Measurements from ENCODE around the gene PIK3CD. TPM values are rescaled to one million over a fixed set of nuclear protein-coding genes. Genes with fewer than 3 reads are reported as not detected.

PIK3CD gene
- total and polyA plus RNA-seq, 10 of the 15 experiments (the other 5 are each of a cell fraction or from before 2014, with no cell fraction given), result 7.0 to 101 (median 51.1) TPM

- Histone ChIP-seq H3K79me2 (ENCODE audit: control insufficient read depth, insufficient read depth, low read length) (no peaks in the 10 kb centered on the region), H4K20me1 (ENCODE audit: control insufficient read depth, insufficient read depth) (no peaks in the 10 kb centered on the region), H2AFZ (ENCODE audit: control insufficient read depth, low read depth, low read length) (no peak overlapping the region), H3K9ac (ENCODE audit: control insufficient read depth, insufficient read depth, low read length) (no peak overlapping the region), H3K36me3 (ENCODE audit: control insufficient read depth in 2 of 2, insufficient read depth in 2 of 2, low read length in 1 of 2) (peaks cover 8 to 28% of the 10 kb centered on the region in 2 experiments; a peak in 3 of 4 replicates), H3K9me3 (replicated peaks; ENCODE audit: control insufficient read depth, insufficient read depth, low read length) (no peaks in the 10 kb centered on the region), H3K27me3 (replicated peaks in 1 of 2; ENCODE audit: control insufficient read depth in 2 of 2, insufficient read depth in 2 of 2, low read length in 1 of 2) (no peaks in the 10 kb centered on the region), H3K27ac (ENCODE audit: control insufficient read depth, insufficient read depth) (no peak overlapping the region), H3K4me3 (no peak overlapping the region), H3K4me2 (ENCODE audit: control insufficient read depth, insufficient read depth) (no peak overlapping the region), H3K4me1 (ENCODE audit: control insufficient read depth, insufficient read depth, low read length) (no peaks in the 10 kb centered on the region)
- RAD21 ChIA-PET (ENCODE audit: unreplicated experiment), result no interaction called here
- FAIRE-seq, result no peak
- in situ Hi-C loops (cut with MboI), result no loop called here
- BruUV-seq (replicated peaks), result no TSS peak
- DNase-seq (ENCODE audit: low read depth, low spot score), result no peak
- WGBS (ENCODE audit: insufficient coverage, insufficient replicate concordance, low lambda C conversion rate, missing lambda C conversion rate), result 83% methylated on average over 15 of the region's 15 CpGs
- ATAC-seq, result no peak
- intact Hi-C loops (cut with micrococcal nuclease; ENCODE audit: unreplicated experiment), result no loop called here
- SMC1A ChIA-PET (ENCODE audit: uncharacterized antibody, unreplicated experiment), result no interaction called here
- TF ChIP-seq SMAD5 (IDR thresholded peaks at IDR 0.05; ENCODE audit: low read depth) (no peak), NR2F1 (conservative IDR thresholded peaks at IDR 0.05) (no peak), SIN3A (IDR thresholded peaks at IDR 0.05; ENCODE audit: low read depth, low read length) (no peak), POLR2A (IDR thresholded peaks at IDR 0.05; ENCODE audit: low read depth, low read length) (peak; percentile 22; the same call in 1 of the 2 replicates), ESRRA (IDR thresholded peaks at IDR 0.05; ENCODE audit: low read length) (no peak), MXI1 (IDR thresholded peaks at IDR 0.05; ENCODE audit: low read depth, low read length) (no peak)
- POLR2A ChIA-PET, result no interaction called here
- CTCF ChIA-PET, result no interaction called here
These were observed 46.7 kb upstream of the PIK3CD start for GRCh38 chr1:9604836-9605235.

GRCh38 chr1:9605946-9606455 is 45.5 kb upstream of the PIK3CD start:
- POLR2A ChIA-PET, result no interaction called here
- Histone ChIP-seq H3K4me2 (ENCODE audit: control insufficient read depth, insufficient read depth) (no peak overlapping the region), H3K36me3 (ENCODE audit: control insufficient read depth in 2 of 2, insufficient read depth in 2 of 2, low read length in 1 of 2) (peaks cover 3 to 25% of the 10 kb centered on the region in 2 experiments; a peak in 3 of 4 replicates), H4K20me1 (ENCODE audit: control insufficient read depth, insufficient read depth) (no peaks in the 10 kb centered on the region), H3K79me2 (ENCODE audit: control insufficient read depth, insufficient read depth, low read length) (no peaks in the 10 kb centered on the region), H3K27ac (ENCODE audit: control insufficient read depth, insufficient read depth) (no peak overlapping the region), H3K9me3 (replicated peaks; ENCODE audit: control insufficient read depth, insufficient read depth, low read length) (no peaks in the 10 kb centered on the region), H3K9ac (ENCODE audit: control insufficient read depth, insufficient read depth, low read length) (no peak overlapping the region), H3K4me3 (no peak overlapping the region), H3K4me1 (ENCODE audit: control insufficient read depth, insufficient read depth, low read length) (no peaks in the 10 kb centered on the region), H3K27me3 (replicated peaks in 1 of 2; ENCODE audit: control insufficient read depth in 2 of 2, insufficient read depth in 2 of 2, low read length in 1 of 2) (no peaks in the 10 kb centered on the region), H2AFZ (ENCODE audit: control insufficient read depth, low read depth, low read length) (no peak overlapping the region)
- RAD21 ChIA-PET (ENCODE audit: unreplicated experiment), result no interaction called here
- 98% methylated on average over 14 of the region's 14 CpGs for WGBS (ENCODE audit: insufficient coverage, insufficient replicate concordance, low lambda C conversion rate, missing lambda C conversion rate)
- SMC1A ChIA-PET (ENCODE audit: uncharacterized antibody, unreplicated experiment), result no interaction called here
- in situ Hi-C loops (cut with MboI), result no loop called here
- no TSS peak for BruUV-seq (replicated peaks)
- TF ChIP-seq DPF2 (IDR thresholded peaks at IDR 0.05), result no peak
- no peak for TF ChIP-seq PAX5 (IDR thresholded peaks at IDR 0.05; ENCODE audit: borderline replicate concordance, low read depth, low read length)
- no peak for TF ChIP-seq SIN3A (IDR thresholded peaks at IDR 0.05; ENCODE audit: low read depth, low read length)
- no peak for TF ChIP-seq ZNF592 (IDR thresholded peaks at IDR 0.05)
- no peak for TF ChIP-seq SRF (IDR thresholded peaks at IDR 0.05; ENCODE audit: low read depth in 2 of 2, low read length in 2 of 2)
- no peak for TF ChIP-seq POLR2AphosphoS5 (IDR thresholded peaks at IDR 0.05; ENCODE audit: low read length)
- no peak for TF ChIP-seq MTA2 (IDR thresholded peaks at IDR 0.05; ENCODE audit: low read depth)
- TF ChIP-seq SIX5 (IDR thresholded peaks at IDR 0.05; ENCODE audit: low read depth, low read length, severe bottlenecking), result no peak
- TF ChIP-seq SREBF1 (IDR thresholded peaks at IDR 0.05; ENCODE audit: low read length), result no peak
- TF ChIP-seq PML (IDR thresholded peaks at IDR 0.05; ENCODE audit: low read length), result no peak
- no peak for TF ChIP-seq MXI1 (IDR thresholded peaks at IDR 0.05; ENCODE audit: low read depth, low read length)
- TF ChIP-seq KAT2A (conservative IDR thresholded peaks at IDR 0.05; ENCODE audit: control insufficient read depth, low read depth, low read length), result no peak
- no peak for TF ChIP-seq ZSCAN29 (IDR thresholded peaks at IDR 0.05)
- no peak for ATAC-seq
- CTCF ChIA-PET, result no interaction called here
- DNase-seq (ENCODE audit: low read depth, low spot score), result no peak
- intact Hi-C loops (cut with micrococcal nuclease; ENCODE audit: unreplicated experiment), result no loop called here
- FAIRE-seq, result no peak
